GM21526 (cell line): ENCODE measurements around the gene JCAD.

ENCODE experiments used
- ATAC-seq: cut with Tn5 transposase; IDR thresholded peaks from one replicate; pipeline ENCODE4 v1.9.1; 2021; ENCODE audit warnings: moderate library complexity; ENCODE audit not compliant: unreplicated experiment, low FRiP score

The JCAD gene

GRCh38 chr10:30074933-30075332 lies 15.5 kb upstream of the JCAD start:
- no peak for ATAC-seq

- ATAC-seq = no peak
Measured at GRCh38 chr10:30074090-30074489, 14.7 kb upstream of the JCAD start.

- ATAC-seq = no peak
Measured at GRCh38 chr10:30073767-30074060, 14.3 kb upstream of the JCAD start.

GRCh38 chr10:30073045-30073766 lies 13.8 kb upstream of the JCAD start:
- no peak for ATAC-seq

DNA sequence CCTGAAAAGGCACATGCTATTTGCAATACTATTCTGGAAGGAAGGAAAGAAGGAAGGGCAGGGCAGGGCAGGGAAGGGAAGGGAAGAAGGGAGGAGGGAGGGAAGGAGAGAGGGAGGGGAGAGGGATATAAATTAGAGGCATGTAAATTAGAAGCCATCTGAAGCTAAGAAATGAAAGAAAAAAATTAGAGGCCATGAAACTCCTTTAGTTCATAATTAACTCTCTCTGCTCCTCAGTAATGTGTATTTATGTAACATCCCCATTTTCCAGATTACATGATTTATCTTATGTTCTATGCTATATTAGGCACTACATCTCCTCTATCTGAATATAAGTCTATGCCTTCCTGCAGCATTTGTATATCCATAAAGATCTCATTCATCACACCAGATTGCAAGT lies 12.7 kb upstream of the JCAD start:
- ATAC-seq = no peak

DNA sequence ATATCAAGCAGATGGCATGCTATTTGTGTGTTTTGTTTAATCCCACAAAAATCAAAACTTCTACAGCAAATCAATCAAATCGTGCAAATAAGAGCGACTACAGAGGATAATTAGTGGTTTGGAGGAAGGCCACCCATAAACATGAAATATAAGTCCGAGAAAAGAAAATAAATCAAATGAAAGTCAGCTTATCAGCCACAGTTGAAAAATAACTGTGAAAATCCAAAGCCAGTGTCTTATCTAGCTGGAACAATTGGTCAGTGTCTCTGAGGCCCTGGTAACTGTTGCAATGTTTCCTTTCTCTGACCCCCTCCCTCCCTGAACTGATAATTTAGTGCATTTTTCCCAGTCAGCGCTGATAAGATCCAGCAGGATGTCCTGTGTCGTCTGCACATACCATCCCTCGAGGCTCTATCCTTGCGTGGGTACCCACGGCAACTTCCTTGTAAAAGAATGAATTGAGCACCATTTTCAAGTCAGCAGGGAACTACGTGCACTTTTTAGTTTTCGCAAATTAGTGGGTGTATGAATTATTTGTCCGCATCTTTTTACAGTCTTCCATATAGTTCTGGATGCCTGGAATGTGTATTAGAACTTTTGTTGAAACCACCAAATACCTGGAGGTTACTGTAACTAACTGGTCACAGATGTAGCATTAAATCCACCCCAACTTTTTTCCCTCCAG lies 10.8 kb upstream of the JCAD start:
- no peak for ATAC-seq

GRCh38 chr10:30068492-30069223 lies 9.3 kb upstream of the JCAD start:
- ATAC-seq = no peak

- no peak for ATAC-seq
Measured at GRCh38 chr10:30063099-30063498, 3.7 kb upstream of the JCAD start.

DNA sequence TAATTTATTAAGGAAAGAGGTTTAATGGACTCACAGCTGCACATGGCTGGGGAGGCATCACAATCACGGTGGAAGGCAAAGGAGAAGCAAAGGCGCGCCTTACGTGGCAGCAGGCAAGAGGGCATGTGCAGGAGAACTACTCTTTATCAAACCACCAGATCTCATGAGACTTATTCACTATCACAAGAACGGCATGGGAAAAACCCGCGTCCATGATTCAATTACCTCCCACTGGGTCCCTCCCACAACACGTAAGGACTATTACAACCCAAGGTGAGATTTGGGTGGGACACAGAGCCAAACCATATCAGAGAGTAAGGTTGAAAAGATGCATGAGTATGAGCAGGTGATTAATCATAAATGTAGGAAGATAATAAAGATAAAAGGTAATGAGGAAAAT lies 3.2 kb upstream of the JCAD start:
- no peak for ATAC-seq

DNA sequence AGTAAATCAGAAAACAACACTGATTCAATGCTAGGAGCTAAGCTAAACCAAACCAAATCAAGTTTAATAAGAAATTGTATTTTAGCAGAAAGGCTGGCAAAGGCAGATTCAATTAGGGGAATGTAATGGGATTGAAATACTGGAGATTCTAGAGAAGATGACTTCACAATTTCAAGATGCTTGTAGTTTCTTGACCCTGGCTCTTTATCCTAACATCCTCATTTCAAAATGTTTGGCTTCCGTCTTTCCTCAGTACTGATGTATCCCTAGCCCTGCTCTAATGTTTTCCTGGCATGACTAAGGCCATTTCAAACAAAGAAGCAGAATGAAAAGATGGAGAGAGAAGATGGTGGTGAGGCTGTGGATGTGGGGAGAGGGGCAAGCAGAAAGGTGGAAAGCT lies 2.7 kb upstream of the JCAD start:
- ATAC-seq = no peak

GRCh38 chr10:30058570-30059132 lies 735 bp downstream of the JCAD start:
- ATAC-seq = no peak

DNA sequence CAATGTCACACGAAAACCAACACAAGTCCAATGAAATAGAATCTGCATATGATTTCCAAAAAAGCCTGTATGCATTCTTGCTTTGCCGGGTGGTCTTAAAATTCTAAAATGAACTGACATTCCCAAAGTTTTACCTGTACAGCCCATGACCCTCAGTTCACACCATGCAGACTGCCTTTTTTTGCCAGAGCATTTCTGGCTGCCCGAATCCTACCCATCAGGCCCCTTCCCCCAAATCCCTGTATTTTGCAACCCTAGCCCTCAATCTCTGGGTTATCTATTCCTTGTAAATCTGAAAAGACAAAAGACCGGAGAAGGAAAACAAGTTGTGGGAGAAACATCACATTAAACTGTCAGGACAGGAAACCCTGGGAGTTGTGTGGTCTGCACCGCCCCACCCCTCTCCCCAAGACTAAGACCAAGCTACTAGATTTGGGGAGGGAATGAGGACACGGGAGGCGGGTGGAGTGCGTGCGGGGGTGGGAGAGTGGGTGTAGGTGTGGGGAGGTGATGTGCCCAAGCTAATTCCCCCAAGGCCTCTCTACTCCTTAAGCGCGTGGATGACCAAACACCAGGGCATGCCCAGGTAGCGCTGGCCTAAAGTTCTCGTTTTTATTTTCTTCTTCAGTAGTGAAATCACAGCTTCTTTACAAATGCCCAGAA lies 1.4 kb downstream of the JCAD start:
- no peak for ATAC-seq

GRCh38 chr10:30057421-30057841 lies 2.0 kb downstream of the JCAD start:
- no peak for ATAC-seq

DNA sequence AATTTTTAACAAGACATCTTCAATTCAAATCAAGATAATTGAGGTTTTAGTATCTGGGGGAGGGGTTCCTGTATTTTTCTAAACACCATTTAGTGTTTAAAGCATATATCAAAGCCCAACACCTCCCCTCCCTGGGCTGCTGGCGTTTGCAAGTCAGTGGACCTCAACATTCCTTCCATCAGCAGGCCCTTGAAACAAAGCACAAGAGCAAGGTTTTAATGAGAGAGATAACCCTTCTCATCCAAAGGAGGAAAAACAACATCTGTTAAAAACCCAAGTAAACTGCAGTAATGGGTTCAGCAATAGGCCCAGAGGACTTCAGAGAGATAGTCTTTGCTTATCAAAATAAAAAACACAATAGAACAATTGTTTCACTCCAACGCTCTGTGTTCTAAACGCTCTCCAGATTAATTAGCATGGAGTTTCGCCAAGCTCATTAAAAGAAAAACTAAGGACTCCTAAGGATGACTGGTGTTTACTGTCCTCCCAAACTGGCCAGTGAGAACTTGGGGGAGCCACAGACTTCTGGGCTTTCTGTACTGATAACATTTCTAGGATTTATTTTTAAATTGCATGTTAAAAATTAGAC lies 2.5 kb downstream of the JCAD start:
- no peak for ATAC-seq

DNA sequence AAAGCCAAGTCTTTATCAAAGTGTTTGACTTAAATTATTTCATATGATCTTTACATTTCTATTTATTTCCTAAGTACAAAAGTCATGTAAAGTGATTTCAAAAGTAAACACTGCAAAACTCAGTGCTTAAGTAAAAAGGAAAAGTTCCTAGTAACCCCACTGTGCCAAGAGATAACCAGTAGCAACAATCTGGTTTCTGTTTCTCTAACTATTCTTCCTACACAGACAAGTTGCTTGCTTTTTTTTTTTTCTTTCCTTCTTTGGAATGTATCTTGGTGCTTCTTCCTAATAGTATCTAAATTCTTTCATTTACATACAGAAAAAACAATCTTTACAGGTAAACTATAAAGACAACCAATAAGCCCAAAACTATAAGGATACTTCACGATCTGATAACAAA lies 3.1 kb downstream of the JCAD start:
- no peak for ATAC-seq

DNA sequence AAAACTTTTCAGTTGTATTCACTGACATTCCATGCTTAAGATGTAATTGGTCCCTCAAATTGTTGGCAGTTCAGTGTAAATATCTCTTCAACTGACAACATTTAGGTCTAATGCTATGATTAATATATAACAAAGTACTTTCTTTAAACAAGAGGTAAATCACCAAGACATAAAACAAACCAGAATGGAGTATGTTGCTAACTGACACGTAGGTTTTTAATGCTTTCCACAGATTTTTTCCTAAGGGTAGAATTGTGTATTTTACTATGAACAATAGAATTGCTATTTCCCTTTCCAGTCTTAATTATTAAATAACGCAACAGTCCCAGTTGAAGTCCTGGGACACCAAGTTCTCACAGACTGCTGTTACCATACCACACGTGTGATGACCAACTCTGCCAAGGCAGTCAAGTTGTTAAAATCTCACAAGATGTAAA lies 4.1 kb downstream of the JCAD start:
- no peak for ATAC-seq

DNA sequence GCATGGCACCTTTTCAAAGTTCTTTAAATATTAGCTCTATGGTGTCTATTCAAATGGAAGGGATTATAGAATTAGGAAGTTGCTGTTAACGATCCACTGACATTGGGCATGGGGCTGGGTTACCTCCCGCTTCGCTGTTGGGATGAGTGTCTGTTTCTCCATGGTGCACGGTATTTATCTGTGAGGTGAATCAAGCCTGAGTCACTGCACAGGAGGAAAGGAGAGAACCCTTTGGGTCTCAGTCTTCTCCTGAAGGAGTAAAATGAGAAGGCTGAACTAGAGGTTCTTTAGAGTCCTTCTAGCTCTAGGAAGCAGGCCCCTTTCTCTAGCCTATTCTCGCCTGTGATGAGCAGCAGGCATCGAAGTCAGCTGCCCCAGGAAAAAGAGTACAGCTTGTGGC lies 7.3 kb downstream of the JCAD start:
- no peak for ATAC-seq

GRCh38 chr10:30051220-30051619 lies 8.2 kb downstream of the JCAD start:
- ATAC-seq = no peak

GRCh38 chr10:30050411-30050810 lies 9.0 kb downstream of the JCAD start:
- no peak for ATAC-seq

- no peak for ATAC-seq
Measured at GRCh38 chr10:30048768-30049517, 10.4 kb downstream of the JCAD start.
